GM21576 (cell line): ENCODE data around the gene GSK3A.

Experiments used
- ATAC-seq: cut with Tn5 transposase; IDR thresholded peaks from one replicate; pipeline ENCODE4 v1.9.1; 2021; ENCODE audit warnings: mild to moderate bottlenecking, moderate library complexity; ENCODE audit not compliant: unreplicated experiment

GSK3A gene

GRCh38 chr19:42242512-42243409 lies at the start of gene GSK3A:
Gene GSK3A, minus strand, starts transcription at chr19:42242602. Its CDS starts 137 bp downstream, at chr19:42242465.
- peak; percentile 57 for ATAC-seq

GRCh38 chr19:42291435-42291810 lies 49.0 kb upstream of the GSK3A start:
- no peak for ATAC-seq

- no peak for ATAC-seq
Observed at GRCh38 chr19:42290523-42291434, 48.4 kb upstream of the GSK3A start.

DNA sequence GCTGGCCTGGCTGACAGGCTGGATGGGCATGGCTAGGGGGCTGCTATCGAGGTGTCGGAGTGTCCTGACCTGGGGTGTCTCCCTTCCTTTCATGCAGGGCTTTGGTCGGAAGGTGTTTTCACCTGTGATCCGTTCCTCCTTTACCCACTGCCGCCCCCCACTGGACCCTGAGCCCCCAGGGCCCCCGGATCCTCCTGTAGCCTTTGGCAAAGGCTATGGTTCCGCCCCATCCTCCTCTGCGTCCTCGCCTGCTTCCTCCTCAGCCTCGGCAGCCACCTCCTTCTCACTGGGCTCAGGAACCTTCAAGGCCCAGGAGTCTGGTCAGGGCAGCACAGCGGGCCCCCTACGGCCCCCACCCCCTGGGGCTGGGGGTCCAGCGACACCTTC lies 47.7 kb upstream of the GSK3A start:
- ATAC-seq: no peak

DNA sequence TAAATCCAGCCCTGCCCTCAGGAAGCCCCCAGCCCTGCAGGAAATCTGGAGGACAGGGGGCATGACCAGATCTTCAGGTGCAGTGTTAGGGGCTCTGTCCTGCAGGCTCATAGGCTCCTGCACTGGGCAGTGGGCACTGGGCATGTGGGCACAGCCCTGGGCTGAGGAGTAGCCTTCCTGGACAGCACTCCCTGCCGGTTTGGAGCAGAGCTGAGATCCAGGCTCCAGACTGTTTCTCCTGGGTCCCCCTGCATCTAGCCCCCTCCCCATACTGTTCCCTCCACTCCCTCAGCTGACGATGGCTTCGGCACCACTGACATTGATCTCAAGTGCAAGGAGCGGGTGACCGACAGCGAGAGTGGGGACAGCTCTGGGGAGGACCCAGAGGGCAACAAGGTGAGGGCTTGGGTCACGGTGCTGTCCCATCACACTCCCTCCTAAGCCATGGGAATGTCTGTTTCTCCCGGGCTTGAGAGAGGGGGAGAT lies 47.2 kb upstream of the GSK3A start:
- ATAC-seq: no peak

DNA sequence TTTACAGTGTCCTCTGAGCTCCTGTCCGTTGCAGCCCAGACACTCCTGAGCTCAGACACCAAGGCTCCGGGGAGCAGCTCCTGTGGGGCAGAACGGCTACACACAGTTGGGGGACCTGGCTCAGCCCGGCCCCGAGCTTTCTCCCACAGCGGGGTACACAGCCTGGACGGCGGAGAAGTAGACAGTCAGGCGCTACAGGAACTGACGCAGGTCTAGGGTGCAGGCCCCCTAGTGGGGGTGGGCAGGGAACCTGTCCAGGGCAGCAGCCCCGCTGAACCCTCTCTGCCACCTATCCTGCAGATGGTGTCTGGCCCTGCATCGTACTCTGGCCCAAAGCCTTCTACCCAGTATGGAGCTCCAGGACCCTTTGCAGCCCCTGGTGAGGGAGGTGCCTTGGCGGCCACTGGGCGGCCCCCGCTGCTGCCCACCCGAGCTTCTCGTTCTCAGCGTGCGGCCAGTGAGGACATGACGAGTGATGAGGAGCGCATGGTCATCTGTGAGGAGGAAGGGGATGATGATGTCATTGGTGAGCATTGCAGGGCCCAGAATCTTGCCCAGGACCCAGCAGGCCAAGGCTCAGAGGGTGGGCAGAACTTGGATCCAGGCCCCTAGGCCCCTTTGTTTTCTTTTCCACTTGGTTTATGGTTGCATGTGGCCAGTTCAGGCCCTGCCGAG lies 46.6 kb upstream of the GSK3A start:
- ATAC-seq: no peak

- no peak for ATAC-seq
Observed at GRCh38 chr19:42288387-42288786, 46.0 kb upstream of the GSK3A start.

DNA sequence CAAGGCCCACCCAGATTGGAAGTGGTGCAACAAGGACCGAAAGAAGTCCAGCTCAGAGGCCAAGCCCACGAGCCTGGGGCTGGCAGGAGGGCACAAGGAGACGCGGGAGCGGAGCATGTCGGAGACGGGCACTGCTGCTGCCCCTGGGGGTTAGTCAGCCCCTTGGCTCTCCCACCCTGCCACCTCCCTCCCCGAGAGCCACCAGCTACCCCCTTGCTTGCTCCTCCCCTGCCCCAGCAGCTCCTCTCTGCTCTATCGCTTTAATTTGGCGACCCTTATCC lies 45.4 kb upstream of the GSK3A start:
- no peak for ATAC-seq

- no peak for ATAC-seq
Observed at GRCh38 chr19:42287017-42287826, 44.8 kb upstream of the GSK3A start.

DNA sequence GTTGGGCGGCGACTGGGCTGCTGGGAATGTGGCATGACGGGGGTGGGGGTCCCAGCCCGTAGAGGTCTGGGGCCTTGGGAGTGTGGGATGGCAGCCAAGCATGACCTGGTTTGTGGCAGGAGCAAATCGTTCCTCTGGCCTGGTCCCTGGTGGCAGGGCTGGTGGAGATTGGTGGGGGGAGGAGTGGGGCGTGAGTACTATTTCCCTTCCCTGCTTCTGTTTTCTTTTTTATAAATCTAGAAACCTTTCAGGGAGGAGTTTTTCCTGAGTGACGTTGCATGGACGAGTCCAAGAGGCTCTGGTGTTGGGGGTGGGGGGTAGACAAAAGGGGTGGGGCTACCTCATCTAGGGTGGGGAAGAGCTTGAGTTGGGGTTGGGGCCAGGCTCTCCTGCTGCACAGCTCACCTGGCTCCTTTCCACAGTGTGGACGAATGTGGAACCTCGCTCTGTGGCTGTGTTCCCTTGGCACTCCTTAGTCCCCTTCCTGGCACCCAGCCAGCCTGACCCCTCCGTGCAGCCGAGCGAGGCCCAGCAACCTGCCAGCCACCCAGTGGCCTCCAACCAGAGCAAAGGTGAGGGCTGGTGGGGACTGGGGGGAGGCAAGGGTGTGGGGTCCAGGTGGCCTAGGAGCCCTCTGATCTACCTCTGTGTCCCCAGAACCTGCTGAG lies 44.1 kb upstream of the GSK3A start:
- ATAC-seq: no peak

- ATAC-seq: no peak
Observed at GRCh38 chr19:42285988-42286348, 43.6 kb upstream of the GSK3A start.

GRCh38 chr19:42285541-42285941 lies 43.1 kb upstream of the GSK3A start:
- no peak for ATAC-seq

DNA sequence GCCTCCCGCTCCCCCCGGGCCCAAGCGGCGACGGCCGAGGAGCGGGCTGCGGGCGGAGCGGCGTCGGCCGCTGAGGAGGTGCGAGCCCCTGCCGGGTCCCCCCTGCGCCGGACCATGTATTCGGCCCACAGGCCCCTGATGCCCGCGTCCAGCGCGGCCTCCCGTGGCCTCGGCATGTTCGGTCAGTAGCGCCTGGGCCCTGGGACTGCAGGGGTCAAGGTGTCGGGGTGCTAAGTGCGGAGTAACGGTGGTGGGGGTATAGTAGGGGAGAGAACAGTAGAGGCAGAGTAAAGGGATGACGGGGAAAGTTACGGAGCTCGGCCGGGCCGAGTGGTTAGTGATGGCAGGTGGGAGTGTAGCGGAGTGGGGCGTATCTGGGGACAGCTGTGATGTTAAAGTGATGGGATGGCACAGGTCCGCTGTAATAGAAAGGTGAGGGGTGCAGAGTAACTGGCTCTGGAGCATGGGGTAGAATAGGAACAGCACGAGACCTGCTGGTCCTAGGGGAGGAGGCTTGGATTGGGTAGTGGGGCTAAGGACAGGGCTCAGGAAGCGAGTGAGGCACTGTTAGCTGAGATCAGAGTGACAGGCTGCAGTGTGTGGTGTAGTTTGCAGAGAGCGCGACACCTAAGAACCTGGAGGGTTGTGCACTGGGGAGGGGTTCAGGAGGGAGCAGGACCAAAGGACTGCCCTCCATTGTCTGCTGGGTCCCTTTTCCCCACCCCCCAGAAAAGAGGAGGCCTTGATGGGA lies 42.4 kb upstream of the GSK3A start:
- no peak for ATAC-seq

DNA sequence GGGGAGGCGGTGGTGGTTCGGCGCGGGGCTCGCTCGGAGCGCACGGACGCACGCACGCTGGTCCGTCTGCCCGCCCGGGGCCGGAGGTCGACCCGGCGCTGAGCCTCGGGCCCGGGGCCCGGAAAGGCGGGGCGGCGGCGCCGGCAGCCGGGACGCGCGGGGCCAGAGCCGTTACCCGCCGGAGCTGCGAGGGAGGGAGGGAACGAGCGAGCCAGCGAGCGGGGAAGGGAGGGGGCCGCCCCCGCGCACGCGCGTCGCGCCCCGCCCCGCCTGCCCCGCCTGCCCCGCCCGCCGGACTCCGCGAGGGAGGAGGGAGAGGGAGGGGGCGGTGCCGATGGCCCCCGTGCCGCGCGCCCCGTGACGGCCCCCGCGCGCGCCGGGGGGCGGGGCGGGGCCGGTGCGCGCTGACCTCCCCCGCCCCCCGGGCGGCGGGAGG lies 41.7 kb upstream of the GSK3A start:
- peak; percentile 18 for ATAC-seq

DNA sequence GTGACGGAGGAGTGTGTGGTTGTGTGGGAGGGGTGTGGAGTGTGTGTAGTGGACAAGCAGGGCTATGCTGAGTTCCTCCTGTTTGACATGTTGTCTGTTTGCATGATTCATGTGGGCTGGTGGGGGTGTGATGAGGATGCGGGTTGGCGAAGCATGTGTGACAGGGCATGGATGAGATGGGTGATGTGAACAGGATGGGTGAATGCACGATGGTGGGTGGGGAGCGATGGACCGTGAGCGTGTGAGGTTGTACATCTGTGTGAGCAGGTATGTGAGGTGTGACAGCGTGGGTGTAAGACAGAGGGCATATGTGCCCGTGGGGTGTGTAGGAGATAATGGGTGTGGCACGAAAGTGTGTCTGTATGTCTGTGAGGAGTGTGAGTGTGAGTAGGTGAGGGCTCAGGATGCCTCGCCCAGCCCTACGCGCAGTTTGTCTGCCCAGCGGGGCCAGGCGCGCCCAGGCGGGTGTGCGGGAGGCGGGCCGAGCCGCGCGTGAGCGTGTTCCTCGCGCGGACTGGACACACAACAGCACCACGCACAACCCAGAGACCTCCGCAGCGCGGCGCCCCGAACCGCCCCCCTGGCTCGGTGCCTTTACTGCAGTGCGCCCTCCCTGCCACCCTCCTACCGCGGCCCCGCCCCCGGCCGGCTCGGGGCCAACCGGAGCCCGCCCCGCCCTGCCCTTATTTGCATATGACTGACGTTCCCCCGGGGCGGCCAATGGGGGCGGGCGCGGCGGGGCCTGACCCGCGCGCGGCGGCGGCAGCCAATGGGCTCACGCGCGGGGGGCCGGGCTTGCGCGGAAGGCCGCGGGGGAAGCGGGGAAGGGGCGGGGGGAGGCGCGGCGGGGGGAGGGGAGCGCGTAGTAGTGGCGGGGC lies 41.0 kb upstream of the GSK3A start:
- peak; percentile 42 for ATAC-seq

GRCh38 chr19:42282819-42283187 lies 40.4 kb upstream of the GSK3A start:
- ATAC-seq: no peak

GRCh38 chr19:42281827-42282762 lies 39.7 kb upstream of the GSK3A start:
- no peak for ATAC-seq
